Fibroblast of skin of right biceps (primary cell): ENCODE measurements around the gene NFAM1.
A peak's percentile ranks its signal among the peaks of the same experiment; 100 is the strongest.

Experiments used
- DNase-seq: peaks from one replicate; pipeline ENCODE4 v3.0.0-alpha.2; 2013

Gene NFAM1, protein sequence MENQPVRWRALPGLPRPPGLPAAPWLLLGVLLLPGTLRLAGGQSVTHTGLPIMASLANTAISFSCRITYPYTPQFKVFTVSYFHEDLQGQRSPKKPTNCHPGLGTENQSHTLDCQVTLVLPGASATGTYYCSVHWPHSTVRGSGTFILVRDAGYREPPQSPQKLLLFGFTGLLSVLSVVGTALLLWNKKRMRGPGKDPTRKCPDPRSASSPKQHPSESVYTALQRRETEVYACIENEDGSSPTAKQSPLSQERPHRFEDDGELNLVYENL

DNA sequence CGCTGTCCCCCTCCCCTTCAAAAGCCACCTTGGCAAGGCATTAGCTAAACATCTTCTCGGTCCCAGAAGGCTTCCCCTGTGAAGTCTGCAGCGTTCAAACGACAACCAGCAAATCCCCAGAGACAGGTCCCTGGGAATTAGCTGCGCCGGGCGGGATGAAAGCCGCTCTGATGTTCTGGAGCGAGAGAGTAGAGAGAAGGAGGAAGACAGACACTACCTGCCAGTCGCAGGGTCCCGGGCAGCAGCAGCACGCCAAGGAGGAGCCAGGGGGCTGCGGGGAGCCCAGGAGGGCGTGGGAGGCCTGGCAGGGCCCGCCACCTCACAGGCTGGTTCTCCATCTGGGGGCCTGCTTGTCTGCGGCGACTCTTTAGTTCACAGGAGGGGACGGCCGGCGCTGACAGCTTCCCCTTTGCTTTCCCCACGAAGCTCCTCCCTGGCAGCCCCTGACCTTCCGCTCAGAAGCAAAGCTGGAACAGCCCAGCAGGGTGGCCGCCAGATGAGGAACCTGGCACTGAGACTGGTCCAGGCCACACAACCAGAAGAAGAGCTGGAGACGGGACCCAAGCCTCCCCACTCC is at the start of gene NFAM1:
NFAM1 (minus strand) TSS at position 384 of the 577 bp plus-strand sequence; CDS start at position 338, 46 bp downstream.
- no peak for DNase-seq

DNA sequence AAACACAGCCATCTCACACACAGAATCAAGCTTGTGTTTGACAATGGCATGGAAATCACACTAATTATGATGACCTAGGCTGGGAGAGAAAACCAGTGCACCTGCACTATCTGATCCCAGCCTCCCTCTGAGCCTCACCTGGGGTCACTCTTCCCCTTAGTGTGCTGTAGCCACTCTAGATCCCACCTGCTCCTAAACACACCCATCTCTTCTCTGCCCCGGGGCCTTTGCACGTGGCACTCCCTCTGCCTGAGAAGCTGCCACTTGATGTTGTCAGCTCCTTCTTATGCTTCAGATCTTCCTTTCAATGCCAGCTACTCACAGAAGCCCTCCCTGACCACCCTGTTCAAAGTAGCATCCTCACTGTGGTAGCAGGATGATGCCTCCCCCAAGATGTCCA is 42.9 kb upstream of the NFAM1 start:
- DNase-seq = no peak

DNA sequence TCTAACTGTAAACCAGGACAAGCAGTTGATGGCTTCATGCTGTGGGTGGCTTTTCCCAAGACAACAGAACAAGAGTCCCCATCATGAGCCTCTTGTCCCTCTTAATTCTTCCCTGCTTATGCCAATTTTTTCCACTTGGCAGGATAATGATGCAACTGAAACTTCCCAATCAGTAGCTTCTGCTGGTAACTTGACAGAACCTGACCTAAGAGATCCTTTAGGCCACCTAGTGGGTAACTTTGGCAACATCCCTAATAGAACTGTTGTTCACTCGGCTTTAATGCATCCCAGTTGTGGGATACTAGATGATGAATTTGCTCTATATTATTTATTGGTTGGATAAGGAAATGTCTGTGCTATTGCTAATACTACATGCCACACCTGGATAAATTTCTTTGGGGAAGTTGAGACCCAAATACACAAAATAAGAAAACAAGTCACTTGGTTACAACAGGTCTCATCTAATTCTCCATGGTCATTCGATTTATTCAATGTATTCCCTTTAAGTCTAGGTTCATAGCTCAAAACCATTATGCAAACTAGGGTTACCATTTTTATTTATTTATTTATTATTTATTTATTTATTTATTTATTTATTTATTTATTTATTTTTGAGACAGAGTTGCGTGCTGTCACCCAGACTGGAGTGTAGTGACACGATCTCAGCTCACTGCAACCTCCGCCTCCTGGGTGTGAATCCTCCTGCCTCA is 41.4 kb upstream of the NFAM1 start:
- DNase-seq = peak; percentile 65

DNA sequence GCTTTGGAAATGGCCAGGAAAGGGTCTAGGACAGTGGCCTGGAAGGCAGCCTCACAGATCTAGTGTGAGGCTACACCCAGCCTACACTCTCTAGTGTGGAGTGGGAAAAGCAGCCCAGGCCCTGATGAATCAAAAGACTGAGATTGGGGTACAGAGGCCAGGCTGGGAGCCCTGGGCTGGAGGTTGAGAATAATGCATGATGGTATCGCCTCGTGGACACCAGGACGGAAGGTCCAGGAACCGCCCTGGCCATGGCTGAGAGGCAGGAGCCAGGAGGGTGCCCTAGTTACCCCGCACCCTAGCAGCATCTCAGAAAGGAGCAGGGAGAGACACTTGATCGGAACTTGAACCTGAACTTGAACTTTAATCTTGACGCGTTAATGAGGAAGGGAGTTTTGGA is 40.5 kb upstream of the NFAM1 start:
- no peak for DNase-seq

DNA sequence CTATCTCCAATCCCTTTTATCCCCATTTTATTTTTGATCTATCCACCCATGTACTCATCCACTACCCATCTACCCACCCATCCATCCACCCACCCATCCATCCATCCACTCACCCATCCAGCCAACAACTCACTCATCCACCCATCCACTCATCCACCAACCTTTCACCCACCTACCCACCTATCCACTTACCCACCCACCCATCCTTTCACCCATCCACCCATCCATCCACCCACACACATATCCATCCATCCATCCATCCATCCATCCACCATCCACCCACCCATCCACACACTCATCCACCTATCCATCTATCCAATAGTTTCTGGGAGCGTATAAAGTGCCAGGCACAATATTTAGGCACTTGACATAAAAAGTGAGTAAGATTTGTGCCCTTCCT is 39.2 kb upstream of the NFAM1 start:
- DNase-seq = no peak

DNA sequence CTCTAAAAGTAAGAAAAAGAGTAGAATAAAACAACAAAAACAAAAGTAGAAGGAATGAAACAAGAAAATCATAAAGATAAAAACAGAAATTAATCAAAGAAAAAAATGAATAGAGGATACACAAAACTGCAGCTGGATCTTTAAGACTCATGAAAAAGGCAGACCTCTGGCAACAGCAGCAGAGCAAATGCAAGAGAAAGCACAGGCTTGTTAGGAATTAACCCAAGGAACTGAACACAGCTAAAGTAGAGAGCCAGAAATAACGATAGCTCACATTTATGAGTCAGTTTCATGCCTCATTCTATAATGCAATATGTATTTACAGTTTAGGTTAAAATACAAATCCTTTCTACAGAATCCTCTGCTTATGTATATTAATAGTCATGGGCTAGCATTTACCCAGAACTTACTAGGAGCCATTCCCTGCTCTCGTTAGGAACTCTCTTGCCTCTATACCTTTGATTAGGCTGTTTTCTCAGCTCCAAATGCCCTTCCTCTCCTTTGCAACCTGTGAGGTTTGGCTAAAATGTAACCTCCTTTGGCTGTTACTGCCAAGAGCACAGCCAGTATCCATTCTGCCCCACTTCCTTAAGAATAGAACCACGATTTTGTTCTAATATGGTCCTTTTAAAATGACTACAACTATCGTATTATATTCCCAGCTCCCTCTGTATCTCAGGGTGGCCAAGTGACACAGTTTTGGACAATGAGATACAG is 38.3 kb upstream of the NFAM1 start:
- DNase-seq = no peak

DNA sequence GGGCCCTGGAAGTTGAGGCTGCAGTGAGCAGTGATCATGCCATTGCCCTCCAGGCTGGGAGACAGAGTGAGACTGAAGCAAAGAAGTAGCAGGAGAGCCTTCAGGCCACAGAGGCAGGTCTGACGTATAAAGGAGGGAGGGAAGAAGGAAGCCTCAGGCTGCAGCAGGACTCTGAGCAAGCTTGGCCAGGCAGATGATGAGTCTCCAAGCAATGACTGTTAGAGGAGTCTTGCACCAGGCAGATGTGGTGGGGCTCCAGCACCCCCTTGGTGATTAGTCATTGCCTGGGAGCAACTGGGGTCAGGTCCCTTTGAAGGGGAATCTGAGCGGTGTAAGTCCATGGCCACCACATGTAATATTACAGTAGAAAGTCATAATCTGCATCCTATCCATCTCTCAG is 36.6 kb upstream of the NFAM1 start:
- peak; percentile 38 for DNase-seq

DNA sequence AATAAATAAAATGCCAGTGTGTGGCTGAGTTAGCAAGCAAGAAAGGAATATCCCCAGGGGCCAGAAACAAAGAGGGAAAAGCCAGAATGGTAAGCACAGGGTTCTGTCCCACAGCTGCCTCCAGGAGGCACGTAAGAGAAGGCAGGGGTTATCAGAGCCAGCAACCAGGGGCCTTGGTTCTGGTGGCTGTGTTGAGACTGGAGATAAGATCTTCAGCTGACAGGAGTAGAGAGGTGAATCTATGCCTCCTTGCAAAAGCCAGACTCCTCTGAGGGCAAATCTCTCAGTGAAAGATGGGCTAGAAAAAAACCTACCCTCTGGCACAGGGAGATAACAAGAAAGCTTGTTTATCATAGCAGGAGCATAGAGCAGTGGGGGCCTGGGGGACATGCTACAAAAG is 29.8 kb upstream of the NFAM1 start:
- no peak for DNase-seq

DNA sequence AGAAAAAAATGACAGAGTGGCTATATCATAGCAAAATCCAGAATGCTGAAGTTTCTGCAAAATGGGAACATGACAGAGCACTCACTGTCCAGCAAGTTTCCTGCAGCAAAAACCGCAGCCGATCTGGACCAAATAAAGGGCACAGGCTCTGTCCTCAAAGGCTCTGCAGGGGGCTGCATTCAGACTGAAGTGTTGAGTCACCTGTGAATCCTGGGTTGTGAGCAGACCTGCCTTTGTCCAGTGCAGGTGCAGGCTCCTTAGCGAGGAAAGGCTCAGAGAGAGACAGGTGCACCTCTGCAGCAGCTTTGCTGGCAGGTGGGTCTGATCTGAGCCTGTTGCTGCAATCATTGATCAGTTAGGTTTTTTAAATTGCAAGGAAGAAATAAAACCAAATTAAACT is 29.3 kb upstream of the NFAM1 start:
- no peak for DNase-seq

DNA sequence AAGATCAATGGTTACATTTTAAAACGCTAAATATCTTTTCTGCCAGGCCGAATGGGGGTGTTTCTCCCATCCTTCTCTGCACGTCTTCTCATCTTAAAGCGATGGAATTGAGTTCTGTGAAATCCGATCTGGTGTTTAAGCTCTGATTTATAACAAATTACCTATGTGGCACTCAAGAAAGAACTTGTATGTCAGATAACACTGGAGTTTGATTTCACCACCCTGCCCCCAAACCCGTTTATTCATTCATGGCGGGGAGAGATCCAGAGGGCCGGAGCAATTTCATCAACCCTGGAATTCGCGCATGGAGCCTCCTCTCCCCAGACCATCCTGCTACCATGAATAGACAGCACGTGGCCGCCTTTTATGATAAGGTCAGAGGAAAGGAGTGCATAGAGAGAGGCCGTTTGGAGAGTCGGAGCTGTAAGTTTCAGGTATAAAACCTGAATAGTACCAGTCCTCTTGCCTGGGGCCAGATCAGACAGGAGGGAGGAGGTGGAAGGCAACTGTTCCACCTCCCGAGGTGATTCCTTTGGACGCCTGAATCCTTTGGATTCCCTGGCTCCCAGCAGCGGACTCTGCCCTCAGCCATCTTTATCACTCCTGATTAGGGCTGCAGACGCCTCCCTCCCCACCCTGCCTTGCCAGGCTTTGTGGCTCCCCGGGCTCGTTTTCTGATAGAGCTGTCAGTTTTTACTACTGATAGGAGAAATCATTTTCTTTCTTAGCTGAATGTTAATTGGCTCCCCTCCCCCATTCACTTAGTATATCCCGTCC is 27.3 kb upstream of the NFAM1 start:
- no peak for DNase-seq

DNA sequence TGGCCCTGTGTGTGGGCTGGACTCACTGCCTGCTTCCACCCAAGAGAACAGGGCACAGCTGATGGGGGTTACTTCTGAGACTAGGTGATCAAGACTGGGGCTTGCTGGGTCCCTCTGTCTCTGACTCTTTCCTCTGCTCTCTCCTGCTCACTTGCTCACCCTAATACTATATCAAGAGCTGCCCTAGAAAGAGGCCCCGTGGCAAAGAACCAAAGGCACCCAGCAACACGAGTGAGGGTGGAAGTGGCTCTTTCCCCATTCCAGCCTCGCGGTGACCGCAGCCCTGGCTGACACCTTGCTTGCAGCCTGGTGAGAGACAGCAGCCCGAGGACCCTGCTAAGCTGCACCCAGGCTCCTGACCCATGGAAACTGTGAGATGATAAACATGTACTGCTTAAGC is 20.7 kb upstream of the NFAM1 start:
- no peak for DNase-seq

DNA sequence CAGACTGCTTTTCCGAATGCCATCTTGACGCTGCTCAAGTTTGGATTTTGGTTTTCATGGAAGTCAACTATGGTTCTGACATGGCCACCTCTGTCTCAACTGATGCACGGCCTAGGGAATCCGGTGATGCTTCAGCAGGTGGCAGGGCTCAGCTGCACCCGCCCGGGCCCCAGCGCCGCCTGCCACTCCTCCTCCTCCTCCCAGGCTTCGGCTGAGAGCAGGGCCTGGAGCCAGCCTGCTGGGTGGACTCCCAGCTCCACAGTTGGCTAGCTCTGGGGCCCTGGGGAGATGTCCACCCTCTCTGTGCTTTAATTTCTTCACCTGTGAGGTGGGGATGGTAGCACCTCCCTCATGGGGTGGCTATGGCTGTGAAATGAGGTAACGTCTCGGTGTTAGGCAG is 20.3 kb upstream of the NFAM1 start:
- no peak for DNase-seq

DNA sequence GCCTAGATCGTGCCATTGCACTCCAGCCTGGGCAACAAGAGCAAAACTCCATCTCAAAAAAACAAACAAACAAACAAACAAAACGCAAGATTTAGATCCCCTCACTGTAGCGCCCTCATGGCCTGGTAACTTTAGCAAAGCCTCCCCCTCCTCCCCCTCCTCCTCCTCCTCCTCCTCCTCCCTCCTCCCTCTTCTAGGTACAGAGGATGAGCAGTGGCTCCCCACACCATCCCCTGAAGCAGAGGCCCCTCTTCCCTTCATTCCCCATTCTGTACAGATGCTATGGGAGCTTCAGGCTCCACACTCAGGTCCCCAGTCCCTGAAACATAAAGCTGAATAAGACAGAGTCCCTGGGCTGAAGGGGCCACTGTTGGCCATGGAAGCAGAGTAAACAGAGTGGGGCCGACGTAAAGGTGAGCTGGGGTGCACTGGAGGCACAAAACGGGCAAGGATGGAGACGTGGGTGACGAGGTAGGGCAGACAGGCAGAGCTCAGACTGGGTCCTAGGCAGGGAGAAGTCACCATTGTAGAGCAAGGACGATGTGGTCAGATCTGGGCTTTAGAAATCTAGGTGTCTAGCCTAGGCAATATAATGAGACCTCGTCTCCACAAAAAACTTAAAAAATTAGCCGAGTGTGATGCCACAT is 19.4 kb upstream of the NFAM1 start:
- DNase-seq = no peak

DNA sequence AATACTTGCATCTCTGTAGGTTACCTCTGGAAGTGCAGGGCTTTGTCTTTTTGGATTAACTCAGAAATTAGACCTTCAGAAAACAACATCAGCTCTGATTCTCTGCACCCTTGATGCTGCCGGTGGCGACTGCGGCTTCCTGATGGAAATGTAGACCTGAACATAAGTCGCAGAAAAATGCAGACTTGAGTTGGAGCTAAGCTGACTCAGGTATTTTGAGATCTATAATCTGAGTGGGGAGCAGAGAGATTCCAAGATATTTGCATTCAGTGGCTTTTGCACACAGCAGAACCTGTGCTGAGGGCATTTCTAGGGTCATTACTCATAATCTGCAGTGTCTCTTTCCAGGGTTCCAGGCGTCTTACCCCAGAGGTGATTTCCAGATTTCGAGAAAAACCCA is 18.7 kb upstream of the NFAM1 start:
- DNase-seq = no peak

DNA sequence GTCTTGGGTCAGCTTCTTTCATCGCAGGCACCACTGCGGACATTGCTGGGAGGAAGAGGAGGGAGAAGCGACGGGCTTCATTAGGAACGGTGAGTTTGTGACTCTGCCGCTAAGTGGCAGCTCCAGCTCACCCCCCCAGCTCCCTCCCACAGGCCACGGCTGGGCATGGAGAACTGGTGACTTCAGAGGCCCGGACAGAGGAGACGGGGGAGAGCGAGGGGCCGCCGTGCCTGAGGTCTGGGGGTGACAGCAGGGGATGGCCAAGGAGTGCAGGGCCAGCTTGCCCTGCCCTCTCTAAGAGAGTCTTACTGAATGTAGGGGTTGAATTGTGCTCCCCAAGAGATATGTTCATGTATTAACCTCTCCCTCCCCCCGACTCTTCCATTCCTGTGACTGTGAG is 13.9 kb upstream of the NFAM1 start:
- DNase-seq = no peak

DNA sequence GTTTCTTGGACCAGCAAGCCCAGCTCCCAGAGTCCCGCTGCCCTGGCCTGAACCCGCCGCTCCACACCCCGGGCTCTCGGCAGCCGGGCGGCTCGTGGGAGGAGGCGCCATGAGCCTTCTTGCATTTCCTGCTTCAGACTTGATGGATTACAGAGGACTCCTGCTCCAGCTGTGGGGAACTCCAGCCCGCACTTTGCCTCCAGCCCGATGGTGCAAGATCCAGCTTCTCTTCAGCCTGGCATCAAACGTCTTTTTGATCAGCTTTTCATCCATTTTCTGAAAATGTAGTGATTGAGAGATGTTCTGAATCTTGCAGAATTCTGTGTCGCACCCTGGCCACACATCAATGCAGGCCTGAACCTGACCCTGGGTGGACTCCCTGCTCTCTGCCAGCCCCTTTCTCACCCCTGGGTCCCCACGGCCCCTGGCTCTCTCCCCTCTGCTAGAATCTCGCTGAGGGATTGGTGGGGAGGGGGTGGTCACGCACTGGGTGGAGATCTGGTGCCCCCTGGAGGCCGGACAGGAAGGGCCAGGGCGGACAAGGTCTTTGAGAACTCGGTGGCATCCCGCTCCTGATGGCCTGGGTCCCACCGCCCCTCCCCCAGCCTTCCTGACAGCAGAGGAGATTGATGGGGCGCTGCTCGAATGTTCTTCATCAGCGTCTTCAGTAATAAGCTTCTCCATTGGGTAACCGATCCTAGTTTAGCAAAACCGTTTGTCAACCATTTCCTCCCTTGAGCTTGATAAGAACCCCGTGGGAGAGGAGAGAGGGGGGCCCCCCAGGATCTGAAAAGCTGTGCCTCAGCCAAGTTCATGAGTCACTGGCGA is 12.1 kb upstream of the NFAM1 start:
- peak; percentile 88 for DNase-seq

DNA sequence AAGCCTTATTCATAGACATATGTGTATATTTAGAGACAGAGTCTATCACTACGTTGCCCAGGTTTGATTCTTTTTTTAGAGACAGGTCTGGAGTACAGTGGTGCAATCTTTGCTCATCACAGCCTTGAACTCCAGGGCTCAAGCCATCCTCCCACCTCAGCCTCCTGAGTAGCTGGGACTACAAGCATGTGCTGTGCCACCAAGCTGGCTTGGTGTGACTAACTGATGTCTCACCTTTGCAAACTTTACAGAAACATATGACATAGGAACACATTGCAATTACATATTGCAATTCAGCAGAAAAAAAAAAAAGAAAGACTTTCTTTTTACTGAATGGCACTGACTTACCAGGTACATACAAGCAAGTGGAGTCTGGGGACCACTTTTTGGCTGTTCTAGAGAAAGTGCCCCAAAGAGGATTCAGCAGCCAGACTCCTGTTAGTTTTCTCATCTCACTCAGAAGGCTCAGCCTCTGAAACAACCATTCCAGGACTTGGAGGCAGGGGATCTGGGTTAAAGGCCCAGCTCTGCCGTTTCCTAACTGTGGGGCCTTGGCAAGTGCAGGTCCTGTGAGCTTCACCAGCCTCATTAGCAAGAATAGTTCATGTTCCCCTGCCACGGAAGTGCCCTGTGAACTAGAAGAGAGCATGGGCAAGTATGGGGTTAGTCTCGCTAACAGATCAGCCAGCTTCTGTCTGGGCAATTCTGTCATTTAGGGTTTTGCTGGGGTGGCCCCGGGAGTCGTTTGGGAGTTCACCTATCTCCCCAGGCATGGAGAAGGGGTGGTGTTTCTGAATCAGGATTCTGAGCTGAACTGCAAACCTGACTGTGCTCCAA is 11.3 kb upstream of the NFAM1 start:
- no peak for DNase-seq

DNA sequence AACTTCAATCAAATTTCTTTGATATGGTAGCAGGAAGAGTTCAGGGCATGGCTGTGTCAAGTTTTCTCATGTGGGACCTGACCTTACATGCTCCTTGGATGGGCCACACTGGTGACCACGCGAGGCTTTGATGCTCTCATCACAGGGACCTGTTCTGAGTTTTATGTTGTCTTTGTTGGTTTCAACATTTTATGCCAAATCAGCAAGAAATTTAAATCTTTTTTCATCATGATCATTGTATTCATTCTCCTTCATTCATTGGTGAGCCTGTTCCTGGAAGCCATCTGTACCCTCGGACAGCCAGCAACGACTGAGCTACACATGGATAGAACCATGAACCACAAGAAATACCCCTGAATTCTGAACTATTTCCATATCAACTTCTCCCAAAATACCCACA is 10.5 kb upstream of the NFAM1 start:
- DNase-seq = no peak

DNA sequence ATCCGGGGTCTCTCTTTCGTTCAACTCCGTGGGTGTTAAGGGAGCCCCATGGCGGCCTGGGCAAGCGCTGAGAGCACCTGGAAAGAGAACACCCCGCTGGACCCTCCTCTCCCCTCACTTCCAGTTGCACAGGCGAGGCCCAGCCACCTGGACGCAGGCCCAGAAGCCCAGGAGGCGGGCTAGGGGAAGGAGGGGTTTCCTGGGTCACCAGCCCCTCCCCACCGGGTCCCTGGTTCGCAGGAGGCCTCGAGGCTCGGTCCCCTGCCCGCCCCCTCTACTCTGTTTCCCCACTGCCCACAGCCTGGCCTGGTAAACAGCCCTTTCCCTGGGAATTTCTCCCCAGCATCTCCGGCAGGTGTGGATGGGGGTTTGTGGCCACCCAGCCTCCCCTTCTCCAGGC is 8.5 kb upstream of the NFAM1 start:
- DNase-seq = no peak

DNA sequence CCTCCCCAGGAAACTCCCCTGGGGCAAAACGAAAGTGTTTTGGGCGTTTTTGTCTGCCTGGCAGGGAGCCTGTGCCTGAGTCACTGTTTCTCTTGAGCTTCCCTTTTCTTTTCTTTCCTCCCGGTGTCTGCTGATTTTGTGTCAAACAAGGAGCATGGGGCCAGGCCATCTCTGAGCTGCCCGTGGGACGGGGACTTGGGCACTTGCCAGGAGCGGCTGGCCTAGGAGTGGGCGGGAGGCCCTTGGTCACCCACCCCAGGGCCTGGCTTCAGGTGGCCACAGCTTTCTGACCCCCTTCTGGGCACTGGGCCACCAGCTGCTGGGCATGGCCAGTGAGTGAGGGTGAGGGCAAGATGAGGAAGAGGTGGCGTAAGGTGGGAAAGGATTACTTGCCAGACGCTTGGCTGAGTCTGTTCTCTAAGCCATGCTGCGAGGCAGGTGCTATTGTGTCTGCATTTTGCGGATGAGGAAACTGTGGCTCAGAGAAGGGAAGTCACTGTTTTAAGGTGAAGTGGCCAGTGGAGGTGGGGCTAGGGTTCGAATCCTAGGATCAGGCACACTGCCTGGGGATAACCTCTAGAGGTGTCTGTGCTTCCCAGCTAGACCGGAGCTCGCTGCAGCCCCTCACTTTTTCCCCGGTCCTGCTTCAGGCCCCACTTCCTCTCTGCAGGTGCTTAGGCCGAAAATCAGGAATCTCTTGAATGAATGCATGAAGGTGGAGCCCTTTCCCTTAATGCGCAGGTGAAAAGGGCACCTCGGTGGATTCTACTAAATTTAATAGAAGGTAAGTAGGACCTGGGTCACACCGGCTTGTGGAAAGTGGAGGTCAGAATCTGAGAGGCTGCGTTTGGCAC is 7.8 kb upstream of the NFAM1 start:
- peak; percentile 11 for DNase-seq
